Measurements from ENCODE around the gene ETNK1. TPM values are rescaled to one million over a fixed set of nuclear protein-coding genes. Genes with fewer than 3 reads are reported as not detected.

ETNK1 gene
- polyA plus RNA-seq (2011; rRNA removed): 17.2 and 22.8 TPM in 2 replicates
- polyA minus RNA-seq (2011; rRNA and poly(A)+ RNA removed): 46.0 and 66.7 TPM in 2 replicates

- Histone ChIP-seq H3K9me3 (ENCODE audit: control insufficient read depth, insufficient read depth, low read length) (no peaks in the 10 kb centered on the region), H3K27me3 (ENCODE audit: control insufficient read depth, insufficient read depth, low read length) (no peaks in the 10 kb centered on the region), H3K4me3 (ENCODE audit: low read depth, low read length) (peak within 1 kb of the TSS; percentile 92), H3K27ac (ENCODE audit: low read depth, low read length) (peak within 1 kb of the TSS; percentile 90)
- ChIA-PET POLR2A (interaction anchor here (0.7 to 1.7 kb wide), 3 partner anchors 81 to 1187 kb away, joined by 3 to 23 read pairs (median 11); partner anchors contain the start of gene C2CD5), CTCF (interaction anchor here (0.6 to 1.7 kb wide), 5 partner anchors 8 to 283 kb away, joined by 3 to 5 read pairs (median 4); partner anchors contain the start of gene C2CD5)
- TF ChIP-seq CTCF (IDR thresholded peaks at IDR 0.05; ENCODE audit: low read depth, low read length): no peak
- DNase-seq (ENCODE audit: low read depth, low spot score): peak; percentile 70
These were observed at the start of gene ETNK1 for GRCh38 chr12:22624870-22625761. ETNK1 (plus strand) TSS chr12:22625171; CDS start chr12:22625431, 260 bp downstream.

GRCh38 chr12:22576065-22576464, 48.9 kb upstream of the ETNK1 start:
- CTCF ChIA-PET: no interaction called here
- no peak for DNase-seq (ENCODE audit: low read depth, low spot score)
- Histone ChIP-seq H3K9me3 (ENCODE audit: control insufficient read depth, insufficient read depth, low read length) (no peaks in the 10 kb centered on the region), H3K27ac (ENCODE audit: low read depth, low read length) (no peak overlapping the region), H3K4me3 (ENCODE audit: low read depth, low read length) (no peak overlapping the region), H3K27me3 (ENCODE audit: control insufficient read depth, insufficient read depth, low read length) (no peaks in the 10 kb centered on the region)
- POLR2A ChIA-PET: no interaction called here
- no peak for TF ChIP-seq CTCF (IDR thresholded peaks at IDR 0.05; ENCODE audit: low read depth, low read length)

GRCh38 chr12:22576473-22576872, 48.5 kb upstream of the ETNK1 start:
- no peak for TF ChIP-seq CTCF (IDR thresholded peaks at IDR 0.05; ENCODE audit: low read depth, low read length)
- DNase-seq (ENCODE audit: low read depth, low spot score): no peak
- Histone ChIP-seq H3K27me3 (ENCODE audit: control insufficient read depth, insufficient read depth, low read length) (no peaks in the 10 kb centered on the region), H3K9me3 (ENCODE audit: control insufficient read depth, insufficient read depth, low read length) (no peaks in the 10 kb centered on the region), H3K27ac (ENCODE audit: low read depth, low read length) (no peak overlapping the region), H3K4me3 (ENCODE audit: low read depth, low read length) (no peak overlapping the region)
- ChIA-PET CTCF (no interaction called here), POLR2A (no interaction called here)

- no peaks in the 10 kb centered on the region for H3K27me3 ChIP-seq (ENCODE audit: control insufficient read depth, insufficient read depth, low read length)
- H3K9me3 ChIP-seq (ENCODE audit: control insufficient read depth, insufficient read depth, low read length): no peaks in the 10 kb centered on the region
- no peak overlapping the region for H3K27ac ChIP-seq (ENCODE audit: low read depth, low read length)
- POLR2A ChIA-PET: no interaction called here
- no peak for DNase-seq (ENCODE audit: low read depth, low spot score)
- no peak for TF ChIP-seq CTCF (IDR thresholded peaks at IDR 0.05; ENCODE audit: low read depth, low read length)
- CTCF ChIA-PET: no interaction called here
- no peak overlapping the region for H3K4me3 ChIP-seq (ENCODE audit: low read depth, low read length)
These were observed 47.3 kb upstream of the ETNK1 start for GRCh38 chr12:22577667-22578066.

GRCh38 chr12:22578328-22578727, 46.6 kb upstream of the ETNK1 start:
- no peaks in the 10 kb centered on the region for H3K27me3 ChIP-seq (ENCODE audit: control insufficient read depth, insufficient read depth, low read length)
- DNase-seq (ENCODE audit: low read depth, low spot score): no peak
- H3K4me3 ChIP-seq (ENCODE audit: low read depth, low read length): no peak overlapping the region
- TF ChIP-seq CTCF (IDR thresholded peaks at IDR 0.05; ENCODE audit: low read depth, low read length): no peak
- CTCF ChIA-PET: no interaction called here
- no peaks in the 10 kb centered on the region for H3K9me3 ChIP-seq (ENCODE audit: control insufficient read depth, insufficient read depth, low read length)
- POLR2A ChIA-PET: no interaction called here
- H3K27ac ChIP-seq (ENCODE audit: low read depth, low read length): no peak overlapping the region

Data from AG04450 (cell line).